Erythroblast (primary cell): ENCODE measurements around the gene RARS1.

ENCODE experiments used
- GATA1 ChIP-seq: IDR thresholded peaks from 2 replicates; pipeline ENCODE4 v1.6.1; 2011; ENCODE audit warnings: low read depth, mild to moderate bottlenecking, control low read depth, low read length, moderate library complexity
- POLR2A ChIP-seq: IDR thresholded peaks from 2 replicates; pipeline ENCODE4 v1.6.1; 2011; ENCODE audit warnings: mild to moderate bottlenecking, low read length

- no peak for TF ChIP-seq POLR2A
- TF ChIP-seq GATA1: no peak
Measured at GRCh38 chr5:168479166-168479565, 7.1 kb upstream of the RARS1 start.
